ENCODE results near the gene IWS1. TPM values are rescaled to one million over a fixed set of nuclear protein-coding genes. Genes with fewer than 3 reads are reported as not detected.

IWS1 gene
- total and polyA plus RNA-seq, 10 of the 15 experiments (the other 5 are each of a cell fraction or from before 2014, with no cell fraction given) = 21.9 to 68.9 (median 45.8) TPM

DNA sequence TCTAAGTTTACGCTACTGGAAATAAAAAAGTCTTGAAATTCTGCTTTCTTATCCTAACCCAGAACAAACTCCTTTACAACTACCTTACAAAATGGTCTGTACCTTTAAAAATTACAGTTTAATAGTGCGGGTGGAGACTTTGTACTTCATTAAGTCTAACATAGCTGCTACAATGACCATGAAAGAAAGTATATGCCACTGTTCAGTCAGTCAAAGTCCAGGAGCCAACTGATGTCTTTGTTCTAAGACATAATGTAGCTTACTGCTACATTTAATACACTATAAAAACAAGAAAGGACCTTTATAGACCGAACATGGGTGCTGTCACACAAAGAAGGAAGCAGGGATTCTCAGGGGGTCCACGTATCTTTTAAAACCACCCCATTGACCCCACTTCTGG, 36.0 kb downstream of the IWS1 start:
- ChIA-PET SMC1A (ENCODE audit: uncharacterized antibody, unreplicated experiment) (interaction anchor here (1.2 to 1.6 kb wide), 2 partner anchors 14 to 18 kb away, joined by 5 to 6 read pairs; no protein-coding TSS in a partner anchor), RAD21 (ENCODE audit: unreplicated experiment) (interaction anchor here (1.4 kb wide), 1 partner anchor 12 kb away, joined by 4 read pairs; no protein-coding TSS in a partner anchor), CTCF (interaction anchor here (3.0 kb wide), 1 partner anchor 11 kb away, joined by 17 read pairs; no protein-coding TSS in a partner anchor), POLR2A (interaction anchor here (0.5 to 0.7 kb wide), 2 partner anchors 71 to 369 kb away, joined by 3 to 4 read pairs; no protein-coding TSS in a partner anchor)
- H2AFZ ChIP-seq (ENCODE audit: control insufficient read depth, low read depth, low read length) = no peak overlapping the region
- TF ChIP-seq NFIC (IDR thresholded peaks at IDR 0.05; ENCODE audit: low read depth, low read length) (no peak), CEBPB (IDR thresholded peaks at IDR 0.05; ENCODE audit: borderline replicate concordance in 1 of 2, low read depth in 2 of 2, low read length in 2 of 2) (no peak), IKZF1 (conservative IDR thresholded peaks at IDR 0.05) (no peak), SP1 (IDR thresholded peaks at IDR 0.05; ENCODE audit: low read depth, low read length) (no peak), SREBF2 (IDR thresholded peaks at IDR 0.05; ENCODE audit: low read length) (no peak), POLR2A (IDR thresholded peaks at IDR 0.05; ENCODE audit: low read depth, low read length) (no peak), MXI1 (IDR thresholded peaks at IDR 0.05; ENCODE audit: low read depth, low read length) (no peak), SRF (IDR thresholded peaks at IDR 0.05; ENCODE audit: low read depth in 2 of 2, low read length in 2 of 2) (no peak)
- TF ChIP-seq, protein P1, sequence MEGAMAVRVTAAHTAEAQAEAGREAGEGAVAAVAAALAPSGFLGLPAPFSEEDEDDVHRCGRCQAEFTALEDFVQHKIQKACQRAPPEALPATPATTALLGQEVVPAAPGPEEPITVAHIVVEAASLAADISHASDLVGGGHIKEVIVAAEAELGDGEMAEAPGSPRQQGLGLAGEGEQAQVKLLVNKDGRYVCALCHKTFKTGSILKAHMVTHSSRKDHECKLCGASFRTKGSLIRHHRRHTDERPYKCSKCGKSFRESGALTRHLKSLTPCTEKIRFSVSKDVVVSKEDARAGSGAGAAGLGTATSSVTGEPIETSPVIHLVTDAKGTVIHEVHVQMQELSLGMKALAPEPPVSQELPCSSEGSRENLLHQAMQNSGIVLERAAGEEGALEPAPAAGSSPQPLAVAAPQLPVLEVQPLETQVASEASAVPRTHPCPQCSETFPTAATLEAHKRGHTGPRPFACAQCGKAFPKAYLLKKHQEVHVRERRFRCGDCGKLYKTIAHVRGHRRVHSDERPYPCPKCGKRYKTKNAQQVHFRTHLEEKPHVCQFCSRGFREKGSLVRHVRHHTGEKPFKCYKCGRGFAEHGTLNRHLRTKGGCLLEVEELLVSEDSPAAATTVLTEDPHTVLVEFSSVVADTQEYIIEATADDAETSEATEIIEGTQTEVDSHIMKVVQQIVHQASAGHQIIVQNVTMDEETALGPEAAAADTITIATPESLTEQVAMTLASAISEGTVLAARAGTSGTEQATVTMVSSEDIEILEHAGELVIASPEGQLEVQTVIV (IDR thresholded peaks at IDR 0.05; ENCODE audit: borderline replicate concordance, partially characterized antibody) = no peak
- TF ChIP-seq, protein P2, sequence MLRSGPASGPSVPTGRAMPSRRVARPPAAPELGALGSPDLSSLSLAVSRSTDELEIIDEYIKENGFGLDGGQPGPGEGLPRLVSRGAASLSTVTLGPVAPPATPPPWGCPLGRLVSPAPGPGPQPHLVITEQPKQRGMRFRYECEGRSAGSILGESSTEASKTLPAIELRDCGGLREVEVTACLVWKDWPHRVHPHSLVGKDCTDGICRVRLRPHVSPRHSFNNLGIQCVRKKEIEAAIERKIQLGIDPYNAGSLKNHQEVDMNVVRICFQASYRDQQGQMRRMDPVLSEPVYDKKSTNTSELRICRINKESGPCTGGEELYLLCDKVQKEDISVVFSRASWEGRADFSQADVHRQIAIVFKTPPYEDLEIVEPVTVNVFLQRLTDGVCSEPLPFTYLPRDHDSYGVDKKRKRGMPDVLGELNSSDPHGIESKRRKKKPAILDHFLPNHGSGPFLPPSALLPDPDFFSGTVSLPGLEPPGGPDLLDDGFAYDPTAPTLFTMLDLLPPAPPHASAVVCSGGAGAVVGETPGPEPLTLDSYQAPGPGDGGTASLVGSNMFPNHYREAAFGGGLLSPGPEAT (IDR thresholded peaks at IDR 0.05; ENCODE audit: low read depth) = no peak
- TF ChIP-seq, protein P3, sequence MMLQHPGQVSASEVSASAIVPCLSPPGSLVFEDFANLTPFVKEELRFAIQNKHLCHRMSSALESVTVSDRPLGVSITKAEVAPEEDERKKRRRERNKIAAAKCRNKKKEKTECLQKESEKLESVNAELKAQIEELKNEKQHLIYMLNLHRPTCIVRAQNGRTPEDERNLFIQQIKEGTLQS (IDR thresholded peaks at IDR 0.05; ENCODE audit: borderline replicate concordance, extremely low read depth, low read depth, low read length) = no peak
- TF ChIP-seq, protein P4, sequence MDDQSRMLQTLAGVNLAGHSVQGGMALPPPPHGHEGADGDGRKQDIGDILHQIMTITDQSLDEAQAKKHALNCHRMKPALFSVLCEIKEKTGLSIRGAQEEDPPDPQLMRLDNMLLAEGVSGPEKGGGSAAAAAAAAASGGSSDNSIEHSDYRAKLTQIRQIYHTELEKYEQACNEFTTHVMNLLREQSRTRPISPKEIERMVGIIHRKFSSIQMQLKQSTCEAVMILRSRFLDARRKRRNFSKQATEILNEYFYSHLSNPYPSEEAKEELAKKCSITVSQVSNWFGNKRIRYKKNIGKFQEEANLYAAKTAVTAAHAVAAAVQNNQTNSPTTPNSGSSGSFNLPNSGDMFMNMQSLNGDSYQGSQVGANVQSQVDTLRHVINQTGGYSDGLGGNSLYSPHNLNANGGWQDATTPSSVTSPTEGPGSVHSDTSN (IDR thresholded peaks at IDR 0.05; ENCODE audit: insufficient replicate concordance, low read depth, low read length) = no peak
- TF ChIP-seq, protein P5, sequence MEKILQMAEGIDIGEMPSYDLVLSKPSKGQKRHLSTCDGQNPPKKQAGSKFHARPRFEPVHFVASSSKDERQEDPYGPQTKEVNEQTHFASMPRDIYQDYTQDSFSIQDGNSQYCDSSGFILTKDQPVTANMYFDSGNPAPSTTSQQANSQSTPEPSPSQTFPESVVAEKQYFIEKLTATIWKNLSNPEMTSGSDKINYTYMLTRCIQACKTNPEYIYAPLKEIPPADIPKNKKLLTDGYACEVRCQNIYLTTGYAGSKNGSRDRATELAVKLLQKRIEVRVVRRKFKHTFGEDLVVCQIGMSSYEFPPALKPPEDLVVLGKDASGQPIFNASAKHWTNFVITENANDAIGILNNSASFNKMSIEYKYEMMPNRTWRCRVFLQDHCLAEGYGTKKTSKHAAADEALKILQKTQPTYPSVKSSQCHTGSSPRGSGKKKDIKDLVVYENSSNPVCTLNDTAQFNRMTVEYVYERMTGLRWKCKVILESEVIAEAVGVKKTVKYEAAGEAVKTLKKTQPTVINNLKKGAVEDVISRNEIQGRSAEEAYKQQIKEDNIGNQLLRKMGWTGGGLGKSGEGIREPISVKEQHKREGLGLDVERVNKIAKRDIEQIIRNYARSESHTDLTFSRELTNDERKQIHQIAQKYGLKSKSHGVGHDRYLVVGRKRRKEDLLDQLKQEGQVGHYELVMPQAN (conservative IDR thresholded peaks at IDR 0.05) = no peak
- TF ChIP-seq, protein P6, sequence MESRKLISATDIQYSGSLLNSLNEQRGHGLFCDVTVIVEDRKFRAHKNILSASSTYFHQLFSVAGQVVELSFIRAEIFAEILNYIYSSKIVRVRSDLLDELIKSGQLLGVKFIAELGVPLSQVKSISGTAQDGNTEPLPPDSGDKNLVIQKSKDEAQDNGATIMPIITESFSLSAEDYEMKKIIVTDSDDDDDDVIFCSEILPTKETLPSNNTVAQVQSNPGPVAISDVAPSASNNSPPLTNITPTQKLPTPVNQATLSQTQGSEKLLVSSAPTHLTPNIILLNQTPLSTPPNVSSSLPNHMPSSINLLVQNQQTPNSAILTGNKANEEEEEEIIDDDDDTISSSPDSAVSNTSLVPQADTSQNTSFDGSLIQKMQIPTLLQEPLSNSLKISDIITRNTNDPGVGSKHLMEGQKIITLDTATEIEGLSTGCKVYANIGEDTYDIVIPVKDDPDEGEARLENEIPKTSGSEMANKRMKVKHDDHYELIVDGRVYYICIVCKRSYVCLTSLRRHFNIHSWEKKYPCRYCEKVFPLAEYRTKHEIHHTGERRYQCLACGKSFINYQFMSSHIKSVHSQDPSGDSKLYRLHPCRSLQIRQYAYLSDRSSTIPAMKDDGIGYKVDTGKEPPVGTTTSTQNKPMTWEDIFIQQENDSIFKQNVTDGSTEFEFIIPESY (IDR thresholded peaks at IDR 0.05) = no peak
- 98% methylated on average over 4 of the region's 4 CpGs for WGBS (ENCODE audit: insufficient coverage, insufficient replicate concordance, low lambda C conversion rate, missing lambda C conversion rate)
- no peaks in the 10 kb centered on the region for H3K27me3 ChIP-seq (replicated peaks in 1 of 2; ENCODE audit: control insufficient read depth in 2 of 2, insufficient read depth in 2 of 2, low read length in 1 of 2)
- no peaks in the 10 kb centered on the region for H3K79me2 ChIP-seq (ENCODE audit: control insufficient read depth, insufficient read depth, low read length)
- H3K4me1 ChIP-seq (ENCODE audit: control insufficient read depth, insufficient read depth, low read length) = no peaks in the 10 kb centered on the region
- H3K36me3 ChIP-seq (ENCODE audit: control insufficient read depth in 2 of 2, insufficient read depth in 2 of 2, low read length in 1 of 2) = peaks cover 20 to 41% of the 10 kb centered on the region in 2 experiments
- in situ Hi-C loops (cut with MboI) (no loop called here), intact Hi-C loops (cut with micrococcal nuclease; ENCODE audit: unreplicated experiment) (no loop called here)
- H3K27ac ChIP-seq (ENCODE audit: control insufficient read depth, insufficient read depth) = no peak overlapping the region
- no peak overlapping the region for H3K4me3 ChIP-seq
- no peaks in the 10 kb centered on the region for H3K9me3 ChIP-seq (replicated peaks; ENCODE audit: control insufficient read depth, insufficient read depth, low read length)
- no peaks in the 10 kb centered on the region for H4K20me1 ChIP-seq (ENCODE audit: control insufficient read depth, insufficient read depth)
- no peak overlapping the region for H3K9ac ChIP-seq (ENCODE audit: control insufficient read depth, insufficient read depth, low read length)
- BruUV-seq (replicated peaks) = no TSS peak
- H3K4me2 ChIP-seq (ENCODE audit: control insufficient read depth, insufficient read depth) = no peak overlapping the region
- no peak for DNase-seq (ENCODE audit: low read depth, low spot score)
- ATAC-seq = no peak
- no peak for FAIRE-seq

Data from GM12878 (cell line).